ENCODE measurements around the gene CCBE1. TPM values are rescaled to one million over a fixed set of nuclear protein-coding genes. Genes with fewer than 3 reads are reported as not detected.

CCBE1 gene
- total and polyA plus RNA-seq, 2 of the 4 experiments (the other 2 are of a cell fraction): 64.8 to 148 TPM

- Histone ChIP-seq H3K27ac (ENCODE audit: insufficient read depth, low read length) (peak overlapping the region; percentile 36; the same call in 1 of the 2 replicates), H2AK9ac (replicated peaks; ENCODE audit: low read depth, low read length, poor library complexity) (no peak overlapping the region), H3K14ac (replicated peaks; ENCODE audit: low read depth, low read length) (no peak overlapping the region; the same call in 1 of the 2 replicates), H2BK120ac (ENCODE audit: low read depth, low read length) (peak overlapping the region; percentile 3; the same call in 1 of the 2 replicates), H2AK5ac (ENCODE audit: low read depth, low read length) (no peak overlapping the region), H3K79me1 (ENCODE audit: low read depth in 1 of 2, low read length in 2 of 2) (no peaks in the 10 kb centered on the region; a peak in 1 of 4 replicates), H3K56ac (ENCODE audit: extremely low read depth, insufficient read depth, low read length) (no peak overlapping the region), H2BK15ac (ENCODE audit: low read depth, low read length) (no peak overlapping the region), H3K4me1 (ENCODE audit: control insufficient read depth, insufficient read depth, low read length) (peaks cover 5% of the 10 kb centered on the region), H4K8ac (ENCODE audit: low read depth in 2 of 2, low read length in 2 of 2) (no peak overlapping the region), H2AFZ (replicated peaks; ENCODE audit: low read length, poor library complexity) (no peak overlapping the region), H3K9ac (ENCODE audit: low read depth, low read length) (peak overlapping the region; percentile 2; the same call in 1 of the 2 replicates), H3K4me2 (ENCODE audit: low read depth, low read length) (peak overlapping the region; percentile 21; the same call in 1 of the 2 replicates), H4K5ac (ENCODE audit: low read depth, low read length) (peak overlapping the region; percentile 26; the same call in 1 of the 2 replicates), H3K4me3 (ENCODE audit: insufficient read depth, low read depth, low read length) (no peak overlapping the region), H3K9me1 (ENCODE audit: insufficient read depth, low read length) (peaks cover 3% of the 10 kb centered on the region; the same call in 1 of the 2 replicates), H3K18ac (ENCODE audit: low read depth, low read length) (peak overlapping the region; percentile 17; the same call in 1 of the 2 replicates), H3K27me3 (ENCODE audit: control insufficient read depth, insufficient read depth, low read length) (no peaks in the 10 kb centered on the region), H3K4ac (ENCODE audit: low read depth, low read length) (0 out of 2 replicates have a peak overlapping the region, but pooled peaks have one; percentile 16), H3K36me3 (ENCODE audit: control insufficient read depth, insufficient read depth, low read length) (peaks cover 2% of the 10 kb centered on the region; the same call in 1 of the 2 replicates), H3K23ac (ENCODE audit: low read depth, low read length) (no peak overlapping the region), H4K20me1 (ENCODE audit: insufficient read depth, low read length) (no peaks in the 10 kb centered on the region), H2BK5ac (ENCODE audit: low read depth, low read length, poor library complexity, severe bottlenecking) (no peak overlapping the region), H4K91ac (ENCODE audit: insufficient read depth, low read depth, low read length) (no peak overlapping the region), H3K9me3 (ENCODE audit: control insufficient read depth, insufficient read depth, low read length) (no peaks in the 10 kb centered on the region), H2BK20ac (ENCODE audit: low read depth, low read length) (peak overlapping the region; percentile 10; the same call in 1 of the 2 replicates)
- BruUV-seq (replicated peaks): no TSS peak
- peak; percentile 75 for DNase-seq
- intact Hi-C loops (cut with micrococcal nuclease): loop anchor here (1.0 to 5.0 kb wide), 5 partner anchors 148 to 364 kb away; partner anchors contain the start of gene CCBE1
- ATAC-seq (ENCODE audit: low read depth): peak; percentile 86
- TF ChIP-seq SMC3 (IDR thresholded peaks at IDR 0.05; ENCODE audit: low read depth, low read length) (peak; percentile 88), RAD21 (IDR thresholded peaks at IDR 0.05; ENCODE audit: low read length) (peak; percentile 82), USF2 (IDR thresholded peaks at IDR 0.05; ENCODE audit: low read depth, low read length) (no peak), CHD1 (IDR thresholded peaks at IDR 0.05; ENCODE audit: low read depth, low read length) (no peak), BHLHE40 (IDR thresholded peaks at IDR 0.05; ENCODE audit: low read depth, low read length) (no peak)
- TF ChIP-seq, protein P1, sequence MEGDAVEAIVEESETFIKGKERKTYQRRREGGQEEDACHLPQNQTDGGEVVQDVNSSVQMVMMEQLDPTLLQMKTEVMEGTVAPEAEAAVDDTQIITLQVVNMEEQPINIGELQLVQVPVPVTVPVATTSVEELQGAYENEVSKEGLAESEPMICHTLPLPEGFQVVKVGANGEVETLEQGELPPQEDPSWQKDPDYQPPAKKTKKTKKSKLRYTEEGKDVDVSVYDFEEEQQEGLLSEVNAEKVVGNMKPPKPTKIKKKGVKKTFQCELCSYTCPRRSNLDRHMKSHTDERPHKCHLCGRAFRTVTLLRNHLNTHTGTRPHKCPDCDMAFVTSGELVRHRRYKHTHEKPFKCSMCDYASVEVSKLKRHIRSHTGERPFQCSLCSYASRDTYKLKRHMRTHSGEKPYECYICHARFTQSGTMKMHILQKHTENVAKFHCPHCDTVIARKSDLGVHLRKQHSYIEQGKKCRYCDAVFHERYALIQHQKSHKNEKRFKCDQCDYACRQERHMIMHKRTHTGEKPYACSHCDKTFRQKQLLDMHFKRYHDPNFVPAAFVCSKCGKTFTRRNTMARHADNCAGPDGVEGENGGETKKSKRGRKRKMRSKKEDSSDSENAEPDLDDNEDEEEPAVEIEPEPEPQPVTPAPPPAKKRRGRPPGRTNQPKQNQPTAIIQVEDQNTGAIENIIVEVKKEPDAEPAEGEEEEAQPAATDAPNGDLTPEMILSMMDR (conservative IDR thresholded peaks at IDR 0.05; ENCODE audit: low read depth, low read length): peak; percentile 77
- in situ Hi-C loops (cut with MboI; ENCODE audit: low sequenced_read_pairs): loop anchor here (5.0 to 25.0 kb wide), 3 partner anchors 178 to 363 kb away; partner anchors contain the start of gene CCBE1
- POLR2A ChIA-PET (ENCODE audit: unreplicated experiment): interaction anchor here (0.5 to 0.9 kb wide), 2 partner anchors 222 to 259 kb away, joined by 3 read pairs; no protein-coding TSS in a partner anchor
- CTCF ChIA-PET: interaction anchor here (0.6 to 2.4 kb wide), 9 partner anchors 10 to 636 kb away, joined by 3 to 37 read pairs (median 3); partner anchors contain the start of gene CCBE1
- dilution Hi-C loops (cut with HindIII; ENCODE audit: low sequenced_read_pairs, unreplicated experiment): no loop called here
- no CpG with 5 or more reads among the region's 8 CpGs for WGBS, 2 experiments (ENCODE audit: extremely low coverage in 2 of 2, insufficient read length in 1 of 2)
These were observed 237.7 kb downstream of the CCBE1 start for GRCh38 chr18:59459369-59460071.

Data from IMR-90 (cell line).